Suppressor macrophage (primary cell): ENCODE measurements around the gene USP53.
"Not testable (repeated sequence)": the region's sequence is repeated elsewhere in the genome, so short reads cannot be mapped to it uniquely, and the experiment has no call there.

ENCODE experiments used
- DNase-seq, 4 experiments: peaks; one replicate each; pipeline ENCODE4 v3.0.0-alpha.2; 2020 to 2022

Gene USP53

DNA sequence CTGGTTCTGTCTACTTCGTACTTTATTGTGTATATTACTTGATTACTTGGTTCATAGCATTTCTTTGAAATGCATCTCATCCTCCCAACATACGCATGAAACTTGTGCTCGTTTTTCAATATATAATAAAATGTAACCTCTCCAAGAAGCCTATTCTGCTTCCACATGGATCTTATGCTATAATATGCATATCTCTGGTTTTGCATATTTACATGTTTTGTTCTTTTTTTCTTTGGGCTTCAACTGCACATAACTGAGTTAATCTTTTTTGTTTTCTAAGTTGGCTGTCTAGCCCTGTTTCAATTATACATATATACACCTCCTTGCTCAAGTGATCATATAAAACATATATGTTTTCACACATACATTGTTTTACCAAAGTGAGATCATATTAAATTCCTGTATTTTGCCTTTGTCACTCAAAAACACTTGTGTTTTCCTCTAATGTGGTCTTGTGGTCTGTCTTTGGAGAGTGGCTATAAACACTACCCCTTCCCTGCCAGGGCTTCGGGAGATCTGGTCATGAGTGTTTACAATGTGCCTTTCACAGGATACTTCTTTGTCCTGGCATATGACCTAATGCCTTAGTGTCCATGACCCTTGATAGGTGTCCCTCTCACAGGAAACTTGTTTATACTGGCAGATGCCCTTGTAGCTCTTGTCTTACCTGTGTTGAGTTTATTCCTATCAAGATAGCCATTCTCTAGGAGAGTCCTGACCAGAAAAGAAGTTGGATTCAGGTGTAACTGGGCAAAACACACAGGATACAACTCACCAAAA is 17.6 kb downstream of the USP53 start:
- no peak for DNase-seq

DNA sequence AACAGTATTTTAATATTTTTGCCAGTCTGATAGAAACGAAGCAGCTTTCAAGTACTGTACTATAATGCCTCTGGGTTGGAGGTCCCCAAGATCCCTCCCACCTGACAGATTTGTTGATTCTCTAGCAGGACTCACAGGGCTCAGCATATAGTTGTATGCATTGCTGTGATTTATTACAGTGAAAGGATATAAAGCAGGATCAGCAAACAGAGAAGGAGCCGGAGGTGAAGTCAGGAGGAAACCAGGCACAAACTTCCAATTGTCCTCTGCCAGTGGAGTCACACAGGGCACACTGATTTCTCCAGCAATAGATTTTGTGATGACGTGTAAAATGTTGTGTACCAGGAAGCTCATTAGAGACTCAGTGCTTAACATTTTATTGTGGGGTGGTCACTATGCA is 19.0 kb downstream of the USP53 start:
- DNase-seq = no peak

DNA sequence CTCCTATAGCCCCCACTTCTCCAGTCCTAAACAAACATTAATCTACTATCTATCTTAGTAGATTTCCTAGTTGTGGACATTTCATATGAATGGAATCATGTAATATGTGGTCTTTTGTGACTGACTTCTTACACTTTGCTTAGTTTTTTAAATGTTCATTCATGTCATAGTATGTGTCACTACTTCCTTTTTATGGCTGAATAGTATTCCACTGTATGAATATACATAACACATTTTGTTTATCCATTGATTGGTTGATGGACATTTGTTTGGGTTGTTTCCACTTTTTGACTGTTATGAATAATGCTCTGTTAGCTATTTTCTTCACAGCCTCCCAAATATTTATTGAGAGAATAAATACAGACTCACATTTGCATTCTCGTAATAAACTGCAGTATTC is 19.8 kb downstream of the USP53 start:
- no peak for DNase-seq

DNA sequence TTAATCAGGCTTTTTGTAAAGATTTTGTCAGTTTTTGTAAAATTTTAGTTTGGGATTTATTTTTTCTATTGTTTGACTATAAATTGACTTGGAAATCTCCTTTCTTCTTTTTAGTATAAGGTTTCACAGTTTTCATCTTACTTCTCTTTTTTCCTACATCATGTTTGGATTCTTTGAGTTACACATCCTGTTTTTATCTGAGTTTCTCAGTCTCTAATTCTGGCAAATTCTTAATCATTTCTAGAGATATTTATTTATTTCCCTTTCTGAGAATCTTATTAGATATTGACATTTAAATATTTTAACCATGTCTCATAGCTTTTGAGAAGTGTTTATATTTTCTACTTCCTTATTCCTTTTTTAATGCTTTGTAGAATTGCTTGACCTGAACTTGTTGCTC is 20.7 kb downstream of the USP53 start:
- DNase-seq = peak in 2 of 4 experiments; percentile 30 to 32

DNA sequence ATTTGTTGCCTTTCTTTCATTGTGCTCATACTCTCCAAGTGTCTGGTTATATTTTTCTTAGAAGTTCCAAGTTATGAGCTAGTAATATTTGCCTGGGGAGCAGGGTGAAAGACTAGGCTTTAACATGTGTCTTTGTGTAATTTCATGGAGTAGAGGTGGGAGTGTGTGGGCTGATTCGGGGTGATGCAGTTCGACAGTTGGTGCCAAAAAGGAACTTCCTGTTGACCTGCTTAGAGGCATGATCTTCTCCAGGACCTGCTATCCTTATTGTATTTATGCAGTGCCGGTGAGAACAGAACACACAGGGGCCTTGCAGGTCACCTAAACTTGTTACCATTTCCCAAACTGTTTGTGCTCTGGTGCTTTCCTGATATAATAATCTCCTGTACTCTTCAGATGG is 21.2 kb downstream of the USP53 start:
- DNase-seq = peak; percentile 43 to 64 (median 56)

DNA sequence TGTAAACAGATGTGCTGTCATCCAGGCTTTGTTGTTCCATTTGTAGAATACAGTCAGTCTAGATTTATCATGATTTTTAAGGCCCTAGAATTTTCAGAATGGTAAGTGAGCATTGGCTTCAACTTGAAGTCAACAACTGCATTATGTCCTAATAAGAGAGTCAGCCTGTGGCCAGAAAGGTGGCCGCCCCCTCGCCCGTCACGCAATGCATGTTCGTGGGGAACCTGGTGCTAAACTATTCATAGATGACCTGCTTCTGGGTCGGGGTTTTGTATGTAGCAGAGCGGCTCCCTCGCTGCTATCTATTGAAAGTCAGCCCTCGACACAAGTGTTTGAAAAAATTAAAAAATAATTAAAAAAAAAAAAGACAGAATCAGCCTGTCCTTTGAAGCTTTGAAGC is 24.7 kb downstream of the USP53 start:
- no peak for DNase-seq

DNA sequence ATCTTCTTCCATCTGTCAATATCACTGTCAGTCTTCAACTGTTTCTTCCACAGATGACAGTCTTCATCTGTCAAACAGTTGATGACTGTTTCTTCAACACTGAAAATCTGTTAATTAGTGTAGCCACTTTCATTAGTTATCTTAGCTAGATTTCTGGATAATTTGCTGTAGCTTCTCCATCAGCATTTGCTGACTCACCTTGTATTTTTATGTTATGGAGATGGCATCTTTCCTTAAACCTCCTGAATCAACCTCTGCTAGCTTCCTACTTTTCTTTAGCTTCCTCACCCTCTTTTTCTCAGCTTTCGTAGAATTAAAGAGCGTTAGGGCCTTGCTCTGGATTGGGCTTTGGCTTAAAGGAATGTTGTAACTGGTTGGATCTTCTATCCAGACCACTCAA is 25.1 kb downstream of the USP53 start:
- no peak for DNase-seq

DNA sequence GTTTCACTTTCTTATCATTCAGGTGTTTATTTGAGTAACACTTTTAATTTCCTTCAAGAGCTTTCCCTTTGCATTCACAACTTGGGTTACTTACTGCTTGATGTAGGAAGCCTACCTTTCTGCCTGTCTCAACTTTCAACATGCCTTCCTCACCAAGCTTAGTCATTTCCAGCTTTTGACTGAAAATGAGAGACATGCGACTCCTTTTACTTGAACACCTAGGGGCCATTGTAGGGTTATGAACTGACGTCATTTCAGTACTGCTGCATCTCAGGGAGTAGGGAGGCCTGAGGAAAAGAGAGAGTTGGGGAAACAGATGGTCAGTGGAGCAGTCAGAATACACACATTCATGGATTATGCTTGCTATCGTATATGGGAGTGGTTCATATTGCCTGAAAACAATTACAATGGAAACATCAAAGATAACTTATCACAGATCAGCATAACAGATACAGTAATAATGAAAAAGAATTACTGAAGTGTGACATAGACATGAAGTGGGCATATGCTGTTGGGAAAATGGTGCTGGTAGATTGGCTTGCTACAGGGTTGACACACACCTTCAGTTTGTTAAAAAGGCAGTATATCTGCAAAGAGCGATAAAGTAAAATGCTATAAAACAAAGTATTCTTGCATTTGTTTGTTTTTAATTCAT is 25.7 kb downstream of the USP53 start:
- DNase-seq = no peak

DNA sequence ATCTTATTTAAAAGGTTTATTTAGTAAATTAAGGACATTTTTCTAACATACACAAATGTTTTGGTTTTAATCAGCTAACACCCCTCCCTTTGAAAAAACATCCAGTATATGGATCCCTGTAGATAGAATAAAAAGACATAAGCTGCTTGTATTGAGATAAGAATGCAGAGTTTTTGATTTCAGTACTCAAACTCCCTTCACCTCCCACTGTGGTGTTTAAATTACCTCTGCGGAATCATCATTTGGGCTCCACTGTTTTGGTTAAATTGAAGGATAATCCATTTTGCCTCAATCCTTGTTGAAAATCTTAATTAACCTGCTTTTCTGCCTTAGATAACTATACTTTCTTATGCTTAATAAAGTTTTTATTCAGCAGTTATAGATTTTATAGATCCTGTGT is 27.6 kb downstream of the USP53 start:
- no peak for DNase-seq

DNA sequence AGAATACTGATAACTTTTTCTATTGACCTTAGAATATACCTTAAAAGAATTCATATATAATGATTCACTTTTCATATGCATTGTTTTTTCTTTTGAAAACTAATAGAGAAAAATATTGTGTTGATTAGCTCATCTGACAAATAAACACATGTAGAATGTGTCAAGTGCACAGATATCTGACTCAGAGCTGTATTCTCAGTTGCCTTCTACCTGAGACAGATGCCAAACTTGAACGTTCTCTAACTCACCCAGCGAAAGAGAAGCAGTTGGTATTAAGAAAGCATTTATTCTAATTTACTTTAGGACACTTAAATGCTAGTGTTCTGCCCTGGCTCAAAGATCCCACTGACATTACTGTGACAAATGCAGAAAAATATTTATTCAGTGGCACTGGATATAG is 28.1 kb downstream of the USP53 start:
- no peak for DNase-seq

DNA sequence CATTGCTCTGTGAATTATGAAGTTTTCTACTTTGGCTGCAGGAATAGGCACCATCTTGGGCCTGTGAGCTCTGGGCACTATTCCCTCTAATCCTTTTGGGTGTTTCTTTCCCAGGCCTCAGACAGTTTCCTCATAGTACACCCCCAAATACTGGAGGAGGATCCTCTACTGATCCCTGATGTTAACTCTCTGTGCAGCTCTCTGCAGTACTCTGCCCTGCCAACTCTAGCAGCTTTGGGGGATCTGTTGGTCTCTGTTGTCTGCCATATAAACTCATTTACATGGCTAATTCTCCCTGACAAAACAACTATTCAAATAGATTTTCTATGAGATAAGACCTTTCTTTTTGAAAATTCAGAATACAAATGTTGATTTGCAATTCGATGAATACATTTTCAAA is 29.9 kb downstream of the USP53 start:
- no peak for DNase-seq

DNA sequence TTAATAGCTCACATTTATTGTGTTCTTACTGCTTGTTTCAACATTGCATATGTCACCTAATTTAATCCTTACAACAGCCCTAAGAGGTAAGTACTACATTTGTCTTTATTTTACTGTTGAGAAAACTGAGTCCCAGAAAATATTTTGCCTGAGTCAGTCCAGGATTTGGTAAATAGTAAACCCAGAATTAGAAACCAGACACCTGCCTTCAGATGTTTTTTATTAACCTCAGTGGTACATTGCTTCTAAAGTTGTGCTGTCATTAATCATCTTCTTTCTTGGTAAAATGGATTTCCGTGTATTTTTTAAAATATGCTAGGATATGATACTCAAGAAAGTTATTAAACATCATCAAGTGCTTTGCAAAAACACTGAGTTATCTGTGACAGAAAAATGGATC is 31.4 kb downstream of the USP53 start:
- no peak for DNase-seq

DNA sequence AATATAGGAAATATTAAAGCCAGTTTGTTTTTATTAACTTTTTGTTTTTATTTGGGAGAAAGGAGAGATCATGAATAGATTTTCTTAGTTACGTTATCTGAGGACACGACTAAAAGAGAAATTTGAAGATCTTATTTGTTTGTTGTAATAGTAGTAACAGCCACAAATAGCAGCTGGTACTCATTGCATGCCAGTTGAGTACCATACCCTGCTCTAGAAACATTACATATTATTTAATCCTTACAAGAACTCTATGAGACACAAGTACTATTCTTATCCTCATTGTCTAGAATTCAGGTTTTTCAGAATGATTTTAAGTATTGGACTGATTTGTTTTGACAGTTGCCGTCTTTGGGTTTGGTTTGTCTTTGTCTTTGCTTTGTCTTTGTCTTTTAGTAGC is 31.8 kb downstream of the USP53 start:
- DNase-seq = no peak

DNA sequence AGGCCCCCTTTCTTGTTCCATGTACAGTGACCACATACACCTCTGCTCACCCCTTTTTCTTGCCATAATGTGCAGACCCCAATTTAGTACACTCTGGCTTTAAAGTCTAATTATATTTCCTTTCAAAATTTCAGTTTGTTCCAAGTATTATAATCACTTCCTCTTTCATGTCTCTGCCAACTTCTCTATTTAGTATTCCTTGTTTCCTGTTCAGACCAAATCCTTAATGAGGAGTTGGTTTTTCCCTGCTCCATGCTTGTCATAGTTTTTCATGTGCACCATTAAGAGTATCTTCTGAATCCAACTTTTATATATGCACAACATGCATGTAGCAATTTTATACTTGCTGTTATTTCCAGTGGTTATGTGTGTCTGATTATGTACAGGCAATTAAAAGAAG is 32.3 kb downstream of the USP53 start:
- peak; percentile 18 to 64 (median 44) for DNase-seq

DNA sequence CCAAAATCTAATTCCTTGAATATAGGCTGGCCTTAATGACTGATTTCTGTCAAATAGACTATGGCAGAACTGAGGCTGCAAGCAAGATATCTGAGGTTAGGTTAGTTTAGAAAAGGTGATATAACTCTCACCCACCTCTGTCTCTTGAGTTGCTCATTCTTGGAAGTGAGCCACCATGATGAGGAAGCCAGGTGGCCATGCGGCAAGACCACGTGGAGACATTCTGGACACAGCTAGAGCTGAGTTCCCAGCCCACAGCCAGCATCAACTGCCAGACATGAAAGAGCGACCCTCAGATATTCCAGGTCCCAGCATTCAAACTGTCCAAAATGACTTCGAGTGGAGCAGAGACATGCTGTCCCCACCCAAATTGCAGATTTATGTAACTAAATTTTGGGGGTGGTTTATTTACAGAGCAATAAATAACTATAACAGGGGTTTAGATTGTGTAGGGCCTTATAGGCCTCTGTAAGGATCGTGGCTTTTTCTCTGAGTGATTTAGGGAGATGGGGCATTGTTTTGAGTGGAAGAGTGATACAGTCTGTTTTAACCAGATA is 33.7 kb downstream of the USP53 start:
- no peak for DNase-seq

DNA sequence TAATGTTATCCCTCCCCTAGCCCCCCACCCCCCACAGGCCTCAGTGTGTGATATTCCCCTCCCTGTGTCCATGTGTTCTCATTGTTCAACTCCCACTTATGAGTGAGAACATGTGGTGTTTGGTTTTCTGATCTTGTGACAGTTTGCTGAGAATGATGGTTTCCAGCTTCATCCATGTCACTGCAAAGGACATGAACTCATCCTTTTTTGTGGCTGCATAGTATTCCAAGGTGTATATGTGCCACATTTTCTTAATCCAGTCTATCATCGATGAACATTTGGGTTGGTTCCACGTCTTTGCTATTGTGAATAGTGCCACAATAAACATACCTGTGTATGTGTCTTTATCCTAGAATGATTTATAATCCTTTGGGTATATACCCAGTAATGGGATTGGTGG is 38.5 kb downstream of the USP53 start:
- not testable (repeated sequence) for DNase-seq

DNA sequence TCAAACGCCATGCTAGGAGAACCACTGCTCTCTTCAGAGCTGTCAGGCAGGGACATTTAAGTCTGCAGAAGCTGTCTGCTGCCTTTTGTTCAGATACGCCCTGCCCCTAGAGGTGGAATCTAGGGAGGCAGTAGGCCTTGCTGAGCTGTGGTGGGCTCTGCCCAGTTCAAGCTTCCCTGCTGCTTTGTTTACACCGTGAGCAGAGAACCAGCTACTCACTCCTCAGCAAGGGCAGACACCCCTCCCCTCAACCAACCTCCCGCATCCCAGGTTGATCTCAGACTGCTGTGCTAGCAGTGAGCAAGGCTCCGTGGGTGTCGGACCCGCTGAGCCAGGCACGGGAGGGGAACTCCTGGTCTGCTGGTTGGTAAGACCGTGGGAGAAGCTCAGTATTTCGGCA is 42.7 kb downstream of the USP53 start:
- not testable (repeated sequence) for DNase-seq

DNA sequence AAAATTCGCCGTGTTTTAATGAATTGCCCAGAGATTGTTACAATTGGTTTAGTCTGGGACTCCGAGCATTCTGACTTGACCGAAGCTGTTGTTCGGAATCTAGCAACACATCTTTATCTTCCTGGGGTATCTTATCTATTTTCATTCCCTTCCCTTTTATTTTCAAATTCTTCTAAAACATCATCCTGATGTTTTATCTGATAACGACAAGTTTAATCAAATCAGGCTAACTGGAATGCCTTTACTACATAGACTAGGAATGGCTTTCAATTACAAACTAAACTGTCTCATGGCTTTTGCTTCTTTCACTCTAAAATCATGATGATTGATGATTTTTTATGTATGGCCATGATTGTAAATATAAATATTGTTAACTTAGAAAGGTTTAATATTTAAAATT is 48.0 kb downstream of the USP53 start:
- no peak for DNase-seq

DNA sequence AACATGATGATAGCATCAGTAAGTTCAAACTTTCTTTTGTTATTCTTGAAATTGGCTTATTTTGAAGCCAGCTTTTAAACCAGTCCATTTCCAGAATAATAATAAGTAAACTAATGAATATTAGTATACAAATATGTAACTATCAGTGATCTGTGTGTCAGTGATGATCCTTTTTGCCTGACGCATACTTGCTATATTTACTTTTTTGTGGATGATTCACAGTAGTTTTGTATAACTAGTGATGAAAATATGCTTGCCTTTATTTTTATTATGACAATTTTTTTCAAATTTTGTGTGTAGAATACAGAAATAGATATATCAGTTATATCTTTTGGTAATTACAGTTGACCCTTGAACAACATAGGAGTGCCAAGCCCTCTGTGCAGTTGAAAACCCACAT is 49.5 kb downstream of the USP53 start:
- no peak for DNase-seq

DNA sequence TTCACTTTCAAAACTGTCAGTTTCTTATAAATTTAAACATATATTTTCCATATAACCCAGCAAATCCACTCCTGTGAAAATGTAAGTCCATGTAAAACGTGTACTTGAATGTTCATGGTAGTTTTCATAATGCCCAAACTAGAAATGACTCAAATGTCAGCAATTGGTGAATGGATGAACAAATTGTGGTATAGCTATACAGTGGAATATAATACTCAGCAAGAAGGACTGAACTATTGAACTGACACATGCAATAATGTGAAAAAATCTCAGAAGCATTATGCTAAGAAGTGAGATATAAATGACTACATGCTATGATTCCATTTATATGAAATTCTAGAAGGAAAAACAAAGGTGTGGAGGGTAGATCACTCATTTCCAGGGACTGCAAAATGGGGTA is 52.2 kb downstream of the USP53 start:
- DNase-seq = no peak

DNA sequence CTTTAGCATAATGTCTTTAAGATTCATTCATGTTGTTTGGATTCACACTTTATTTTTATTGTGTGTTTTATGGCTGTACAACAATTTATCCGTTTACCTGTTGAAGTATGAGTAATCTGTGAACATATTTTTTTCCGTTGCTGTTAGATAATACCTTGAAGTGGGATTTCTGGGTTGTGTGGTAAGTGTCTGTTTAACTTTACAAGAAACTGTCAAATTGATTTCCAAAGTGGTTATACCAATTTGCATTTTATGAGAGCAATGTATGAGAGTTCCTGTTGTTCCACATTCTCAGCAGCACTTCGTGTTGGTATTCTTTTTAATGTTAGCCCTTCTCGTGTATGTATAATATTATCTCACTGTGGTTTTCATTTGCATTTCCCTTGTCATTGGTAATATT is 53.6 kb downstream of the USP53 start:
- no peak for DNase-seq

DNA sequence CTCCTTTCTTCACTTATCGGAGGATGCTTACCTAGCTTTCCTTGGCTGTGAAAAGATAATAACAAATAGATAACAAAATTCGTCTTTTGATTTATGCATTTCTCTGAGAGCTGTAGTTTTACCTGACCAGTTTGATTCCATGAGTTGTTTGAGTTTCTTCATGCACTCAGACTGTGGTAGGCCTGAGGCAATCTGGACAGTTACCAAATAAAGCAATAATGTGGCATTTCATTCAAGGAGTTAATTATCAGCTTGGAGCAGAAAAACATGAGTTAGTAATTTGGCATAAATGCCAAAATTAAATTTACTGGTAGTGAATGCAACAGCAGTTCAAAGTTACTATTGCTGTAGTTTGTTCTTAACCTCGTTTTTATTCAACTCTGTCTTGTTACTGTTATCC is 56.0 kb downstream of the USP53 start:
- no peak for DNase-seq

DNA sequence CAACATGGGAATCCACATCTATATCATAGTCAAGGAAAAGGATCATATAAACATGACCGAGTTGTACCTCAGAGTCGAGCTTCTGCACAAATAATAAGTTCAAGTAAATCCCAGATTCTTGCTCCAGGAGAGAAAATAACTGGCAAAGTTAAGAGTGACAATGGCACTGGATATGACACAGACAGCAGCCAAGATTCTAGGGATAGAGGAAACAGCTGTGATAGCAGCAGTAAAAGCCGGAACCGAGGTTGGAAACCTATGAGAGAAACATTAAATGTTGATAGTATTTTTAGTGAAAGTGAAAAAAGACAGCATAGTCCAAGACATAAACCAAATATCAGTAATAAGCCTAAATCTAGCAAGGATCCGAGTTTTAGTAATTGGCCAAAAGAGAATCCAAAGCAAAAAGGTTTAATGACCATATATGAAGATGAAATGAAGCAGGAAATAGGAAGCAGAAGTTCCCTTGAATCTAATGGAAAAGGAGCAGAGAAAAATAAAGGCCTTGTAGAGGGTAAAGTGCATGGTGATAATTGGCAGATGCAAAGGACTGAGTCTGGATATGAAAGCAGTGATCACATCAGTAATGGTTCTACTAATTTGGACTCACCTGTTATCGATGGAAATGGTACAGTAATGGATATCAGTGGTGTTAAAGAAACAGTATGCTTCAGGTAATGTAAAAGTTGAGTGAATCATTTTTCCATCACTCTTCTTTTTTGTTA is 59.0 kb downstream of the USP53 start:
- DNase-seq = no peak

DNA sequence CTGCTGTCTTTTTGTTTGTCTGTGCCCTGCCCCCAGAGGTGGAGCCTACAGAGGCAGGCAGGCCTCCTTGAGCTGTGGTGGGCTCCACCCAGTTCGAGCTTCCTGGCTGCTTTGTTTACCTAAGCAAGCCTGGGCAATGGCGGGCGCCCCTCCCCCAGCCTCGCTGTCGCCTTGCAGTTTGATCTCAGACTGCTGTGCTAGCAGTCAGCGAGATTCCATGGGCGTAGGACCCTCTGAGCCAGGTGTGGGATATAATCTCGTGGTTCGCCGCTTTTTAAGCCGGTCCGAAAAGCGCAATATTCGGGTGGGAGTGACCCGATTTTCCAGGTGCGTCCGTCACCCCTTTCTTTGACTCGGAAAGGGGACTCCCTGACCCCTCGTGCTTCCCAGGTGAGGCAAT is 67.0 kb downstream of the USP53 start:
- DNase-seq = not testable (repeated sequence)
